H9 (cell line): Measurements from ENCODE around the gene PPFIBP1. TPM values are rescaled to one million over a fixed set of nuclear protein-coding genes. Genes with fewer than 3 reads are reported as not detected.

Source experiments
- DNase-seq: peaks from one replicate; pipeline ENCODE4 v3.0.0-alpha.2; 2017
- H2AFZ ChIP-seq: one replicate; pipeline ENCODE4 v1.6.1; 2013; ENCODE audit warnings: mild to moderate bottlenecking, low read length, control low read depth, moderate library complexity
- H2AK5ac ChIP-seq: 2 replicates; pipeline ENCODE4 v1.6.1; 2013; ENCODE audit warnings: low read length, control low read depth, mixed read lengths; ENCODE audit not compliant: insufficient read length
- H2BK120ac ChIP-seq: one replicate; pipeline ENCODE4 v1.6.1; 2013; ENCODE audit warnings: low read depth, mild to moderate bottlenecking, low read length, control low read depth, inconsistent platforms; ENCODE audit not compliant: poor library complexity, severe bottlenecking
- H2BK12ac ChIP-seq: 2 replicates; pipeline ENCODE4 v1.6.1; 2013; ENCODE audit warnings: low read length, control low read depth, mixed read lengths, low read depth; ENCODE audit not compliant: insufficient read length
- H2BK15ac ChIP-seq: 2 replicates; pipeline ENCODE4 v1.6.1; 2013; ENCODE audit warnings: low read depth, low read length, control low read depth
- H2BK20ac ChIP-seq: one replicate; pipeline ENCODE4 v1.6.1; 2013; ENCODE audit warnings: low read depth, mild to moderate bottlenecking, low read length, control low read depth, inconsistent platforms; ENCODE audit not compliant: poor library complexity, severe bottlenecking
- H2BK5ac ChIP-seq: 2 replicates; pipeline ENCODE4 v1.6.1; 2013; ENCODE audit warnings: low read length, control low read depth, mixed read lengths; ENCODE audit not compliant: insufficient read length
- H3K14ac ChIP-seq: 2 replicates; pipeline ENCODE4 v1.6.1; 2013; ENCODE audit warnings: low read length, control low read depth; ENCODE audit not compliant: insufficient read depth
- H3K18ac ChIP-seq: 2 replicates; pipeline ENCODE4 v1.6.1; 2013; ENCODE audit warnings: low read depth, mild to moderate bottlenecking, mixed read lengths, low read length, control low read depth; ENCODE audit not compliant: insufficient read length
- H3K23ac ChIP-seq: 2 replicates; pipeline ENCODE4 v1.6.1; 2013; ENCODE audit warnings: low read length, control low read depth, mixed read lengths, low read depth; ENCODE audit not compliant: insufficient read length
- H3K23me2 ChIP-seq: 2 replicates; pipeline ENCODE4 v1.6.1; 2013; ENCODE audit warnings: low read depth, mild to moderate bottlenecking, mixed read lengths, low read length, control low read depth; ENCODE audit not compliant: insufficient read length, poor library complexity, severe bottlenecking
- H3K27ac ChIP-seq: 2 replicates; pipeline ENCODE4 v1.5.1; 2013; ENCODE audit warnings: low read length, control low read depth, mixed read lengths, low read depth; ENCODE audit not compliant: insufficient read length
- H3K27me3 ChIP-seq: 2 replicates; pipeline ENCODE4 v1.6.1; 2013; ENCODE audit warnings: low read length, control low read depth, inconsistent platforms; ENCODE audit not compliant: insufficient read depth
- H3K4ac ChIP-seq: 2 replicates; pipeline ENCODE4 v1.6.1; 2013; ENCODE audit warnings: low read depth, mild to moderate bottlenecking, control low read depth, inconsistent platforms, low read length, moderate library complexity
- H3K4me1 ChIP-seq: 2 replicates; pipeline ENCODE4 v1.6.1; 2013; ENCODE audit warnings: low read length, control low read depth, inconsistent platforms; ENCODE audit not compliant: insufficient read depth
- H3K4me2 ChIP-seq: 2 replicates; pipeline ENCODE4 v1.6.1; 2013; ENCODE audit warnings: low read length, control low read depth, mixed read lengths; ENCODE audit not compliant: insufficient read length, insufficient read depth
- H3K56ac ChIP-seq: 2 replicates; pipeline ENCODE4 v1.6.1; 2013; ENCODE audit warnings: low read depth, mild to moderate bottlenecking, mixed read lengths, low read length, control low read depth; ENCODE audit not compliant: insufficient read length
- H3K79me1 ChIP-seq: 2 replicates; pipeline ENCODE4 v1.6.1; 2013; ENCODE audit warnings: low read depth, mild to moderate bottlenecking, moderate library complexity, low read length, control low read depth, inconsistent platforms; ENCODE audit not compliant: insufficient read depth, poor library complexity, severe bottlenecking
- H3K79me2 ChIP-seq: 2 replicates; pipeline ENCODE4 v1.6.1; 2013; ENCODE audit warnings: low read length, control low read depth, inconsistent platforms; ENCODE audit not compliant: insufficient read depth
- H3K9ac ChIP-seq: 2 replicates; pipeline ENCODE4 v1.6.1; 2013; ENCODE audit warnings: low read length, control low read depth, mixed read lengths; ENCODE audit not compliant: insufficient read length; ENCODE audit errors: extremely low read depth
- H3K9me3 ChIP-seq: one replicate; pipeline ENCODE4 v1.6.1; 2013; ENCODE audit warnings: low read depth, low read length, inconsistent platforms; ENCODE audit not compliant: control insufficient read depth
- H3T11ph ChIP-seq: one replicate; pipeline ENCODE4 v1.6.1; 2013; ENCODE audit warnings: mild to moderate bottlenecking, low read length, control low read depth, inconsistent platforms
- H4K20me1 ChIP-seq: one replicate; pipeline ENCODE4 v1.6.1; 2013; ENCODE audit not compliant: control insufficient read depth, insufficient read length, insufficient read depth
- H4K5ac ChIP-seq: 2 replicates; pipeline ENCODE4 v1.6.1; 2013; ENCODE audit warnings: low read depth, mild to moderate bottlenecking, mixed read lengths, low read length, control low read depth; ENCODE audit not compliant: insufficient read length
- H4K8ac ChIP-seq: replicated peaks from 2 replicates; pipeline ENCODE4 v1.6.1; 2013; ENCODE audit warnings: low read length, control low read depth, mixed read lengths, low read depth; ENCODE audit not compliant: insufficient read length
- H4K91ac ChIP-seq: 2 replicates; pipeline ENCODE4 v1.6.1; 2013; ENCODE audit warnings: low read depth, mild to moderate bottlenecking, moderate library complexity, mixed read lengths, low read length, control low read depth; ENCODE audit not compliant: insufficient read length
- H3K27ac Mint-ChIP-seq, 3 experiments: 2 replicates in 2 of 3; 3 replicates in 1 of 3; pipeline ENCODE4 v1.8.0; 2020 to 2021; ENCODE audit warnings: mixed read lengths in 3 of 3, mild to moderate bottlenecking in 1 of 3, moderate library complexity in 1 of 3
- H3K27me3 Mint-ChIP-seq: 2 replicates; pipeline ENCODE4 v1.8.0; 2021; ENCODE audit warnings: low read depth, mild to moderate bottlenecking, moderate library complexity, mixed read lengths
- H3K36me3 Mint-ChIP-seq, 3 experiments: 2 replicates in 2 of 3; 3 replicates in 1 of 3; pipeline ENCODE4 v1.8.0; 2020 to 2021; ENCODE audit warnings: low read depth in 3 of 3, mixed read lengths in 3 of 3; ENCODE audit not compliant: insufficient read depth in 1 of 3
- H3K4me1 Mint-ChIP-seq, 2 experiments: 2 replicates each; pipeline ENCODE4 v1.8.0; 2020; ENCODE audit warnings: mixed read lengths in 2 of 2
- H3K4me3 Mint-ChIP-seq, 2 experiments: 2 replicates in 1 of 2; 3 replicates in 1 of 2; pipeline ENCODE4 v1.8.0; 2020 to 2021; ENCODE audit warnings: mild to moderate bottlenecking in 2 of 2, mixed read lengths in 2 of 2, moderate library complexity in 1 of 2
- H3K9me3 Mint-ChIP-seq, 2 experiments: 2 replicates in 1 of 2; 3 replicates in 1 of 2; pipeline ENCODE4 v1.8.0; 2020; ENCODE audit warnings: mild to moderate bottlenecking in 2 of 2, mixed read lengths in 2 of 2, moderate library complexity in 1 of 2
- CTCF ChIP-seq: fragments of 200-600 bp; sonication (generic); conservative IDR thresholded peaks from 3 replicates; pipeline ENCODE4 v1.8.0; 2021; ENCODE audit warnings: antibody characterized with exemption, mild to moderate bottlenecking
- WGBS: extraction: QIAGEN DNeasy Blood & Tissue Kit; methylation state at CpG from one replicate; pipeline ENCODE4 v1.1.7; 2013; ENCODE audit warnings: missing lambda C conversion rate, low lambda C conversion rate, mixed read lengths; ENCODE audit not compliant: insufficient read length; ENCODE audit errors: extremely low coverage; 5-methylcytosine and 5-hydroxymethylcytosine counted together
- total RNA-seq: library from RNA; stranded (reverse); gene quantifications from 2 replicates; pipeline ENCODE4 v1.2.1, GENCODE V29; 2021

Gene PPFIBP1
- total RNA-seq, 1 experiment from 2014 or later = 29.2 TPM

GRCh38 chr12:27618836-27619235, 94.8 kb downstream of the PPFIBP1 start:
- no CpG with 5 or more reads among the region's 7 CpGs for WGBS
- Histone ChIP-seq H4K20me1 (no peaks in the 10 kb centered on the region), H2BK15ac (no peak overlapping the region), H3K79me1 (no peaks in the 10 kb centered on the region), H2BK20ac (no peak overlapping the region), H2BK120ac (no peak overlapping the region), H3K4me2 (no peak overlapping the region), H3K56ac (no peak overlapping the region), H3K14ac (no peak overlapping the region), H2AFZ (no peak overlapping the region), H4K5ac (no peak overlapping the region), H3K4me1 (no peaks in the 10 kb centered on the region; the same call in 1 of the 2 replicates), H3K27me3 (no peaks in the 10 kb centered on the region), H2BK5ac (no peak overlapping the region), H3K4ac (no peak overlapping the region), H3K27ac (no peak overlapping the region), H2BK12ac (no peak overlapping the region), H4K8ac (no peak overlapping the region), H3T11ph (no peak overlapping the region), H3K18ac (no peak overlapping the region), H3K9ac (no peak overlapping the region), H3K79me2 (no peaks in the 10 kb centered on the region; the same call in 1 of the 2 replicates), H3K23me2 (no peaks in the 10 kb centered on the region), H3K23ac (no peak overlapping the region), H3K9me3 (no peaks in the 10 kb centered on the region), H4K91ac (no peak overlapping the region), H2AK5ac (no peak overlapping the region)
- no peak for TF ChIP-seq CTCF
- H3K9me3 Mint-ChIP-seq = peaks cover 0 to 3% of the 10 kb centered on the region in 2 experiments; a peak in 2 of 5 replicates
- H3K4me1 Mint-ChIP-seq = peaks cover 3 to 12% of the 10 kb centered on the region in 2 experiments; a peak in 2 of 4 replicates
- H3K27ac Mint-ChIP-seq = peak overlapping the region in 1 of 3 experiments; percentile 1; a peak in 1 of 7 replicates
- H3K36me3 Mint-ChIP-seq = peaks cover 0 to 8% (median 6%) of the 10 kb centered on the region in 3 experiments; a peak in 4 of 7 replicates
- no peaks in the 10 kb centered on the region for H3K27me3 Mint-ChIP-seq
- H3K4me3 Mint-ChIP-seq = no peak overlapping the region
- DNase-seq = no peak
